SIG-M5 treated with dmso at 0.1 percent for 504 hours (cell line): ENCODE results near the gene ITPR1.

Experiments
- DNase-seq: peaks from one replicate; lab custom pipeline; 2025; ENCODE audit not compliant: unreplicated experiment; lab: John Stamatoyannopoulos, UW

ITPR1 gene

GRCh38 chr3:4508048-4508981 lies 15.2 kb downstream of the ITPR1 start:
- DNase-seq = no peak

- no peak for DNase-seq
These were observed 15.9 kb downstream of the ITPR1 start for GRCh38 chr3:4509043-4509442.

DNA sequence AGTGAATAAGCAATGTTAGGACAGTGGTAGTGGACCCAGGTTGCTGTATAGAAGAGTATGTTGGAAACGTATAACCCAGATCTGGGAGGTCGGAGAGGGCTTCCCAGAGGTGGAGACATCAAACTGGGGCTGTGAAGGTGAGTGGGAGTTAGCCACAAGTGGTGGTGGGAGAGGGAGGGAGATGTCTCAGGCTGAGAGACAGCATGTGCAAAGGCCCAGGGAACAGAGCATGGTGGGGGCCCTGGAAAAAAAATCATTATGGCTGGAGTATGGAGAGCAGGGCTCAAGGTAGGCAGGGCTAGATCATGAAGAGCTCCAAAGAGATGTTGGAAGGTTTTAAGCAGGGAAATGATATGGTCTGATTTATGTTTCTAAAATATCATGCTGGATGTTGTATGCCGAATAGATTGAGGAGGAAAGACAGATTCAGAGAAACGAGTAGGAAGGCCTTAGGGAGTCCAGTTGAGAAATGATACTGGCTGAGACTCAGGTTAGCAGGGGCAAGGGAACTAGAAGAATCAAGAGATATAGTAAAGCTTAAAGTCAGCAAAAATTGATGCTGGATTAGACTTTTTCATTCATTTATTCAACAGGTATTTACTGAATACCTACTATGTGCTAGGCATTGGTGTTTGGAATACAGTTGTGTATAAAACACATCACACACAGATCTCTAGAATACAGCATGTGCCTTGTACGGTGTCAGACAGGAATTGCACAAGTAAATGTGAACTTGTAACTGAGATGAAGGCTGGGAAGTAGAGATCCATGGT lies 17.0 kb downstream of the ITPR1 start:
- DNase-seq = no peak

- DNase-seq = no peak
These were observed 18.5 kb downstream of the ITPR1 start for GRCh38 chr3:4511491-4512262.

DNA sequence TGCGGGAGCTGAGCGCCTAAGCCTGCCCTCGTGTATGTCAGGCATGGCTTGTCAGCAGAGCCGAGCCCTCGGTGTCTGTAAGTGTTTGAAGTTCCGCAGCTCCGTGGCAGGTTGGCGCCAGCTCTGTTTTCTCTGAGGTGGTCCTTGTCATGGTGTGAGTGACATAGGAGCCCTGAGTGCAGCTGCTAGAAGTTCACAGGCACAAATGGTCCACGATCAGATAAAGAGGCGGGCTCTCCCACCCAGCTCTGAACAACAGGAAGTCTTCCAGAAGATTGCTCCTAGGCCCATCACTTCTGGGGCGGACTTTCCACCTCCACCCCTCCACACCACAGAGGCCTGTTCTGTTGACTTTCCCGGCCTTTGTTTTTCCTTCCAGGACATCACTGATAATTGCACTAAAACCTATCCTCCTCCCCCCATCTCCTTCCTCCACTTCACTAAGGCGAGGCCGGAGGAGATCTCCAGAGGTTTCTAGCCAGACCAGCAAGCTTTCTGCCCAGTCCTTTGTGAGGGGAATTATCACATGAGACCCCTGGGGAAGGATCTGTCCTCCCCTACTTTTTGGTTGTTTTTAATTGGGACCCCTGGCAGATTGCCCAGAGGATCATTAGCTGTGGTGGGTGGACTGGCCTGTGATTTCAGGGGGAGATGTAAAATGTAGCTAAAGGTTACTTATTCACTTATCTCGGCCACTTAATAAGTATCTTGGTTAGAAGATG lies 19.9 kb downstream of the ITPR1 start:
- DNase-seq = no peak

DNA sequence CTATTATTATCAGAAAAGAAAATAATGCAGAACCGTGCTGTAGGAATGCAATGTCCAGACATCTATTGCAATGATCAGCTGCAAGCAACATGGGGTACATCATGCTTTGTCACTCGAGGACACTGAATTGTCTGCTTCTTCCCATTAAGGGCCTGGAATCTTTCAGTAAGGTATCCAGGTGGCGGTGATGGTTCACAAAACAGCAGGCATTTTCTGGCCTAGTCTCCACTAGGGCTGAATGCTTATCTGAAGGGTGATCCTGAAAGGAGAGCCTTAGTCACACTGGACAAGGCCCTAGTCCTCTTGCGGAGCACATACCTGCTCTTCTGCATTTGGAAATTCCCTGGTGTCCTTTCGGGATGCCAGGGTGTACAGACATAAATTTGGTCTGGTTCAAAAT lies 21.2 kb downstream of the ITPR1 start:
- DNase-seq = no peak

DNA sequence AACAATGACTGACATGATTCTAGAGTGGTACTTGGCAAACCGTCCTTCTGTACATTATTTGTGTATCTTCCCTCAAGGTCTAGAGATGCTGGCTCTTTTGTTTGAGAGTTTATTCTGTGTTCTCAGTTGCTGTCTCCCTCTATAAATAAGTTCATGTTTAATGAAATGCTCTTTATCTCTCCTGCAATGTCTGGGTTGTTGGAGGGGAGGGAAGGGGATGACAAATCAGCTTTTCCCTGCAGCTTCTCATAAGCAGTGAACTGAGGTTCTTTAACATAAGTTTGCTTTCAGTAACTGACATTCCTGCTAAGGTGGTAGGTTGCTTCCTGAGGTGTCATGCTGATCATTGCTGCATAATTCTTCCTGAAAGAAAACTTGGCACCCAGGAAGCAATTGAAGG lies 21.8 kb downstream of the ITPR1 start:
- no peak for DNase-seq

GRCh38 chr3:4515916-4516579 lies 22.9 kb downstream of the ITPR1 start:
- no peak for DNase-seq

DNA sequence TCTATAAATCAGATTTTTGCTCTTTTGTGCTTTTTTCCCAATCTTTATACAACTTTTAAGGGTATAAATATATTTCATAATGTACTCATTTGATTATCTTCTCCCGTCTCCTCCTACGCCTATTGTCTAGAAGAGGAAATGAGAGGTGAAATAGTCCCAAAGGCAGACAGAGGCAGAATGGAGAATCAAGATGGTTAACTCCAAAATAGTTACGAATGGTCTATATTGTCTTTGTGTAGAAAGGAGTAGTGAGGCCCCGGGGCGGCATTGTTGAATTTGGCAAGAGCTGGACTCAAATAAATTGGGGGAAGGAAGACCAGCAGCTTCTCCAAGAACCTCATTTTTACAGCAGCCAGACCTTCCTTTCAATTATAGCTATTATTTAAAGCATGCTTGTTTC lies 23.9 kb downstream of the ITPR1 start:
- DNase-seq = peak; percentile 21

- DNase-seq = peak; percentile 64
These were observed 24.6 kb downstream of the ITPR1 start for GRCh38 chr3:4517643-4518311.

- DNase-seq = peak; percentile 80
These were observed 27.1 kb downstream of the ITPR1 start for GRCh38 chr3:4520033-4520816.

- no peak for DNase-seq
These were observed 29.8 kb downstream of the ITPR1 start for GRCh38 chr3:4522947-4523346.

DNA sequence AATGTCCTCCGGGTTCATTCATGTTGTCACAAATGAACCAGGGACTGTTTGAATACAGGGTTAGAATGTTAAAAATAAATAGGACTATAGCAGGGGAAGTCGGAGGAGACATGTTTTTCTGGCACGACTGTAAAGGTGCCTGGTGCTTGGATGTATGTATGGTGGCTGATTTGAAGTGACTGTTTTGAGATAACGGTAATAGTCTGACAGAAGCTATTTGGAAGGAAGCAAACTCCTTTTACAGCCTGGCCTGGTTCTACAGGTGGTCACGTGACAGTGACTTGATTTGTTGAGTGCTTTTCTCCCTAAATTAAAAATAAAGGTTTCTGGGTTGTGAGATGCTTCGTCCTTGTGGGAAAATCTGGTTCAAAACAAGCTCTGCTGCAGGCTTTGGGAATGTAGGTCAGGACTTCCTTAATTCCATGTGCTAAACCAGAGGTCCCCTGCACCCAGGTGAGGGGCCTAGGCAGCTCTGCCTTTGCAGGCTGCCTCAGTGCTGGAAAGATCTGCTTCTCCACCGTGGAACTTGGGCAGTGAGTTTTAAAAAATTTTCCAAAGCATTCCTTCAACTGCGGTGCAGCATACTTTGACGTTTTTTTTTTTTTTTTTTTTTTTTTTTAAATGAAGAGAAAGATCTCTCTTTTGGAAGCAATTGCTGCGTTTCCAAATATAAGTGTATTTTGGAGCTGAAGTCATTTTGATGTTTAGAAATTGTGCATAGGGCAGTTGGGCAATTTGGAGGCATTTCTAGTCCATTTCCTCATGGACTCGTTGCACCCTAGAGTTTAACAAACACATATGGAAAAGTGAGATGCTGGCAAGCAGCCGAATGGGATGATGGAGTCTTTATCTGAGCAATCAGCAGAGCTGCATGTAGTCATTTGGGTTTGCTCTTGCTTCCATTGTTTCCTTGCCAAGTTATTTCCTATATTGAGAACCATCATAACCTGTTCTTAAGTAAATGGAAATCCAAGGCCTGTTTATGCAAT lies 30.9 kb downstream of the ITPR1 start:
- DNase-seq = peak; percentile 62

GRCh38 chr3:4525560-4526223 lies 32.5 kb downstream of the ITPR1 start:
- peak; percentile 92 for DNase-seq

DNA sequence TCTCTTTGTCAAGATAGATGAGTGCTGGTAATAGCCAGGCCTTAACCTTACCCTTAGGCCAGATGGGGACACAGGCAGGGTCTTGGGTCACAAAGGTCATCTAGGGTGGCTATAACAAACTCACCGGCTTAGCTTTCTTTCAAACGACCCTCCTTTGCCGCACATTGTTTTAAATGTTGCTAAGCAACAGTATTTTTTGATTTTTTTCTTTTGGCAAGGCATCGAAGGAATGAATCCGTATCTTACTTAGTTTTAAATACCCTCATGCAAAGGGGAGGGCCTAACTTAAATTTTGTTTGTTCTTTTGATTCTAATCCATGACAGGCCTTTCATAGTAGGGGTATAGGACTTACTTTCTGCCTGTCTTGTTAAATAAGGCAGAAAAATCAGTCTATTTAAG lies 35.2 kb downstream of the ITPR1 start:
- no peak for DNase-seq

DNA sequence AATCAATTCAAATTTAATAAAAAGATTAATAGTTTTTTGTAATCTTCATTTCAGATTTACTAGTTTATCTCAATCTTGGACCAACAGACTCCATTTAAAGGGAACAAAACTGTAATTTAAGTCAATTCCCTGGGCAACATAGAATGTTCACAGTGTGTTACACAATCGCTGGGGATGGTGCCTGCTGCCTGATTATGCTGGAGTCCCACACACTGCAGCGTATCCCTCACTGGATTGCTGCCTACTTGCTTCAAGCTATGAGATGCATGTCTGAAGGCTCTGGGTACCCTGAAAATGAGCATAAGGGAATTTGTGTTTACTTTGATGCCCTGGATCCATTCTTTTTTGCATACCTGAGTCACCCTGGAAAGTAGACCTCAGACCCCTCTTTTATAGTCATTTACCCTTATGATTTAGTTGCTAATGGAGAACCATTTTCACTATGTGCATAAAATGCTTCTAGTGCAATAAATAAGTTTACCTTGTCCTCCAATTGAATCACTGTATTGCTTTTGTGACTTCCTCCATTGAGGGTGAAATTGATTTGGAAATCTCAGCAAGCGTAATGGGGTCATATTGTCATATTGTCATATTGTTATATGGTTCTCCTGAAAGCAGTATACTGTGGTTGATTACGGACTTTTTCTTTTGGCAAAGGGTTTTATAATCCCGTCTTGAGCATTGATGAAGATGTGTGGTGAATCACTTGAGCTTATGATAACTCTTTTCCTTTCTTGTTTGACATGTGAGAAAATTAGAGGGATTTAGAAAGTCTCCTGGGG lies 35.9 kb downstream of the ITPR1 start:
- DNase-seq = no peak
